ENCODE data around the gene FOXR1. TPM values are rescaled to one million over a fixed set of nuclear protein-coding genes. Genes with fewer than 3 reads are reported as not detected.
"Not testable (repeated sequence)": the region's sequence is repeated elsewhere in the genome, so short reads cannot be mapped to it uniquely, and the experiment has no call there.

Gene FOXR1
- total and polyA plus RNA-seq, 2 donors (not counting 3 experiments of a cell fraction or from before 2014, with no cell fraction given) = not detected

GRCh38 chr11:118961591-118961990 lies 10.0 kb upstream of the FOXR1 start:
- CTCF ChIA-PET = interaction anchor here (1.0 to 1.5 kb wide), 3 partner anchors 15 to 272 kb away, joined by 3 to 4 read pairs (median 3); no protein-coding TSS in a partner anchor
- H3K36me3 ChIP-seq (ENCODE audit: control insufficient read depth in 2 of 2, extremely low read depth in 1 of 2, insufficient read depth in 2 of 2, low read length in 2 of 2) = no peaks in the 10 kb centered on the region
- POLR2A ChIA-PET = no interaction called here
- no peaks in the 10 kb centered on the region for H3K79me2 ChIP-seq (ENCODE audit: control insufficient read depth, insufficient read depth, low read length)
- no peak for TF ChIP-seq JUN (IDR thresholded peaks at IDR 0.05; ENCODE audit: borderline replicate concordance, insufficient read depth, insufficient read length, low read depth)
- no peak for TF ChIP-seq GATA2 (IDR thresholded peaks at IDR 0.05; ENCODE audit: insufficient read depth, insufficient read length, low read depth, low read length)
- no peak for TF ChIP-seq FOS (IDR thresholded peaks at IDR 0.05; ENCODE audit: borderline replicate concordance, insufficient read depth, low read length)
- no peak for TF ChIP-seq POLR2AphosphoS5 (IDR thresholded peaks at IDR 0.05; ENCODE audit: insufficient read depth, low read depth, low read length)
- TF ChIP-seq MAX (IDR thresholded peaks at IDR 0.05; ENCODE audit: insufficient read depth, insufficient read length) = no peak
- TF ChIP-seq MYC (IDR thresholded peaks at IDR 0.05; ENCODE audit: low read depth, low read length) = no peak
- H3K4me1 ChIP-seq (ENCODE audit: control insufficient read depth, extremely low read depth, insufficient read depth, low read length) = no peaks in the 10 kb centered on the region
- H3K27me3 ChIP-seq (ENCODE audit: control insufficient read depth in 2 of 2, insufficient read depth in 2 of 2, low read length in 2 of 2) = no peaks in the 10 kb centered on the region
- dilution Hi-C loops (cut with MboI; ENCODE audit: extremely low pct_ligation_motif_present, low sequenced_read_pairs) (no loop called here), intact Hi-C loops (cut with micrococcal nuclease) (no loop called here)
- FAIRE-seq (no peak), DNase-seq (ENCODE audit: low read depth, low spot score) (no peak)
- no peak overlapping the region for H2AFZ ChIP-seq (ENCODE audit: low read depth, low read length)
- H3K9me3 ChIP-seq (replicated peaks; ENCODE audit: control insufficient read depth, insufficient read depth, low read length) = no peaks in the 10 kb centered on the region
- H4K20me1 ChIP-seq (replicated peaks; ENCODE audit: control insufficient read depth, extremely low read depth, insufficient read depth, low read length) = no peaks in the 10 kb centered on the region
- H3K4me3 ChIP-seq (replicated peaks in 1 of 3; ENCODE audit: insufficient read depth in 1 of 3, low read depth in 1 of 3, low read length in 3 of 3) = no peak overlapping the region
- no peaks in the 10 kb centered on the region for H3K9me1 ChIP-seq (replicated peaks; ENCODE audit: control insufficient read depth, extremely low read depth, insufficient read depth, low read length)
- H3K9ac ChIP-seq (replicated peaks; ENCODE audit: extremely low read depth, insufficient read depth, low read length) = no peak overlapping the region
- no peak overlapping the region for H3K4me2 ChIP-seq (ENCODE audit: insufficient read depth, low read length)
- no TSS peak for BruUV-seq (replicated peaks)
- H3K27ac ChIP-seq (ENCODE audit: insufficient read depth, low read depth, low read length) = no peak overlapping the region

GRCh38 chr11:118969508-118969907 lies 2.1 kb upstream of the FOXR1 start:
- H3K9ac ChIP-seq (replicated peaks; ENCODE audit: extremely low read depth, insufficient read depth, low read length); H3K9me3 ChIP-seq (replicated peaks; ENCODE audit: control insufficient read depth, insufficient read depth, low read length); H4K20me1 ChIP-seq (replicated peaks; ENCODE audit: control insufficient read depth, extremely low read depth, insufficient read depth, low read length); H3K36me3 ChIP-seq (ENCODE audit: control insufficient read depth in 2 of 2, extremely low read depth in 1 of 2, insufficient read depth in 2 of 2, low read length in 2 of 2); H3K4me1 ChIP-seq (ENCODE audit: control insufficient read depth, extremely low read depth, insufficient read depth, low read length); H3K9me1 ChIP-seq (replicated peaks; ENCODE audit: control insufficient read depth, extremely low read depth, insufficient read depth, low read length); FAIRE-seq; BruUV-seq (replicated peaks); H3K4me3 ChIP-seq (replicated peaks in 1 of 3; ENCODE audit: insufficient read depth in 1 of 3, low read depth in 1 of 3, low read length in 3 of 3); DNase-seq (ENCODE audit: low read depth, low spot score); H2AFZ ChIP-seq (ENCODE audit: low read depth, low read length); POLR2A ChIA-PET; H3K27me3 ChIP-seq (ENCODE audit: control insufficient read depth in 2 of 2, insufficient read depth in 2 of 2, low read length in 2 of 2); H3K27ac ChIP-seq (ENCODE audit: insufficient read depth, low read depth, low read length); H3K4me2 ChIP-seq (ENCODE audit: insufficient read depth, low read length); CTCF ChIA-PET; intact Hi-C loops (cut with micrococcal nuclease); H3K79me2 ChIP-seq (ENCODE audit: control insufficient read depth, insufficient read depth, low read length); dilution Hi-C loops (cut with MboI; ENCODE audit: extremely low pct_ligation_motif_present, low sequenced_read_pairs): not testable (repeated sequence)

All from endothelial cell of umbilical vein (primary cell).